A549 (cell line): ENCODE data around the gene MPHOSPH9.

ENCODE experiments used
- PHF8 ChIP-seq: fragments of 200-600 bp; sonication (generic); IDR thresholded peaks from 2 replicates; pipeline ENCODE4 v1.6.1; 2016; ENCODE audit warnings: low read depth, mild to moderate bottlenecking, antibody characterized with exemption, moderate library complexity, borderline replicate concordance
- POLR2A ChIP-seq: IDR thresholded peaks from 2 replicates; pipeline ENCODE4 v1.6.1; 2012; ENCODE audit warnings: mild to moderate bottlenecking, low read length
- POLR2AphosphoS2 ChIP-seq: conservative IDR thresholded peaks from 2 replicates; pipeline ENCODE4 v1.6.1; 2012; ENCODE audit warnings: low read length, improper control_type of control experiment, inconsistent platforms
- TFCP2L1 ChIP-seq: fragments of 250-450 bp; sonication (Bioruptor Pico); IDR thresholded peaks from 2 replicates; pipeline ENCODE4 v1.5.0; 2021; ENCODE audit warnings: mild to moderate bottlenecking
- TF ChIP-seq, protein P1 (sequence below): fragments of >200 bp; sonication (Bioruptor Twin); formaldehyde crosslinking; IDR thresholded peaks from 3 replicates; pipeline ENCODE4 v1.5.1; 2016
- TF ChIP-seq, protein P2 (sequence below): fragments of 150-350 bp; IDR thresholded peaks from 2 replicates; pipeline ENCODE4 v1.6.1; 2014; ENCODE audit warnings: low read depth, mild to moderate bottlenecking, low read length
- TF ChIP-seq, protein P3 (sequence below): fragments of 450-650 bp; IDR thresholded peaks from 2 replicates; pipeline ENCODE4 v1.6.1; 2014; ENCODE audit warnings: antibody characterized with exemption
- TF ChIP-seq, protein P4 (sequence below): fragments of 200-600 bp; sonication (generic); IDR thresholded peaks from 2 replicates; pipeline ENCODE4 v1.6.1; 2016; ENCODE audit warnings: antibody characterized with exemption, mild to moderate bottlenecking, moderate library complexity

DNA sequence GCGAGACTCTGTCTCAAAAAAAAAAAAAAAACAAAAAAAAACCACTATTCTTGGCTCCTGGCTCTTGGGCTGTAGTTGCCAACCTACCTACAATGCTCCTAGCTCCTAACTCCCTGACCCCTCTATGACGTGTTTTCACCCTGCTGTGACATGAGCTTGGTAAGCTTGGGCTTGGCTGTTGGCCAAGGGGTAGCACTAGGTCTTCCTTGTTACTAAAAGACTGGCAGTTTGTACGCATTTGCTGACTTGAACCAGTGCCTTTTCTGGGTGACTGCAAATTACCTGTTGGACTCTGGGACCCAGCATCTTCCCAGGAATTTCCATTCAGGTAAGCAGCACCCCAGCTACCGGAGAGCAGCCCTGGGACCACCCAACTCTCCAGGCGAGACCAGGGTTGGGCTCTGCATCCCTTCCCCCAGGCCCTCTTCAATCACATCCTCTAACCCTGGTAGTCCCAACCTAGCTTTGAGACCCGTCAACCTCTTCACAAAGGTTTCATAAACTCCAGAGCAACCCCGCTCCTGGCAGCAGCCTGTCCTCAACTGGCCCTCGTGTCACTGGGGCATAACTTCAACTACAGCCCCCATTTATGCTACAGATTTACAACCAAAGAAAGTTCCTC, 30.4 kb upstream of the MPHOSPH9 start:
- TF ChIP-seq, protein P1, sequence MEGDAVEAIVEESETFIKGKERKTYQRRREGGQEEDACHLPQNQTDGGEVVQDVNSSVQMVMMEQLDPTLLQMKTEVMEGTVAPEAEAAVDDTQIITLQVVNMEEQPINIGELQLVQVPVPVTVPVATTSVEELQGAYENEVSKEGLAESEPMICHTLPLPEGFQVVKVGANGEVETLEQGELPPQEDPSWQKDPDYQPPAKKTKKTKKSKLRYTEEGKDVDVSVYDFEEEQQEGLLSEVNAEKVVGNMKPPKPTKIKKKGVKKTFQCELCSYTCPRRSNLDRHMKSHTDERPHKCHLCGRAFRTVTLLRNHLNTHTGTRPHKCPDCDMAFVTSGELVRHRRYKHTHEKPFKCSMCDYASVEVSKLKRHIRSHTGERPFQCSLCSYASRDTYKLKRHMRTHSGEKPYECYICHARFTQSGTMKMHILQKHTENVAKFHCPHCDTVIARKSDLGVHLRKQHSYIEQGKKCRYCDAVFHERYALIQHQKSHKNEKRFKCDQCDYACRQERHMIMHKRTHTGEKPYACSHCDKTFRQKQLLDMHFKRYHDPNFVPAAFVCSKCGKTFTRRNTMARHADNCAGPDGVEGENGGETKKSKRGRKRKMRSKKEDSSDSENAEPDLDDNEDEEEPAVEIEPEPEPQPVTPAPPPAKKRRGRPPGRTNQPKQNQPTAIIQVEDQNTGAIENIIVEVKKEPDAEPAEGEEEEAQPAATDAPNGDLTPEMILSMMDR = no peak
- TF ChIP-seq, protein P2, sequence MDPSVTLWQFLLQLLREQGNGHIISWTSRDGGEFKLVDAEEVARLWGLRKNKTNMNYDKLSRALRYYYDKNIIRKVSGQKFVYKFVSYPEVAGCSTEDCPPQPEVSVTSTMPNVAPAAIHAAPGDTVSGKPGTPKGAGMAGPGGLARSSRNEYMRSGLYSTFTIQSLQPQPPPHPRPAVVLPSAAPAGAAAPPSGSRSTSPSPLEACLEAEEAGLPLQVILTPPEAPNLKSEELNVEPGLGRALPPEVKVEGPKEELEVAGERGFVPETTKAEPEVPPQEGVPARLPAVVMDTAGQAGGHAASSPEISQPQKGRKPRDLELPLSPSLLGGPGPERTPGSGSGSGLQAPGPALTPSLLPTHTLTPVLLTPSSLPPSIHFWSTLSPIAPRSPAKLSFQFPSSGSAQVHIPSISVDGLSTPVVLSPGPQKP = no peak
- TF ChIP-seq, protein P3, sequence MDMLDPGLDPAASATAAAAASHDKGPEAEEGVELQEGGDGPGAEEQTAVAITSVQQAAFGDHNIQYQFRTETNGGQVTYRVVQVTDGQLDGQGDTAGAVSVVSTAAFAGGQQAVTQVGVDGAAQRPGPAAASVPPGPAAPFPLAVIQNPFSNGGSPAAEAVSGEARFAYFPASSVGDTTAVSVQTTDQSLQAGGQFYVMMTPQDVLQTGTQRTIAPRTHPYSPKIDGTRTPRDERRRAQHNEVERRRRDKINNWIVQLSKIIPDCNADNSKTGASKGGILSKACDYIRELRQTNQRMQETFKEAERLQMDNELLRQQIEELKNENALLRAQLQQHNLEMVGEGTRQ = no peak
- TF ChIP-seq POLR2AphosphoS2 = no peak
- TF ChIP-seq, protein P4, sequence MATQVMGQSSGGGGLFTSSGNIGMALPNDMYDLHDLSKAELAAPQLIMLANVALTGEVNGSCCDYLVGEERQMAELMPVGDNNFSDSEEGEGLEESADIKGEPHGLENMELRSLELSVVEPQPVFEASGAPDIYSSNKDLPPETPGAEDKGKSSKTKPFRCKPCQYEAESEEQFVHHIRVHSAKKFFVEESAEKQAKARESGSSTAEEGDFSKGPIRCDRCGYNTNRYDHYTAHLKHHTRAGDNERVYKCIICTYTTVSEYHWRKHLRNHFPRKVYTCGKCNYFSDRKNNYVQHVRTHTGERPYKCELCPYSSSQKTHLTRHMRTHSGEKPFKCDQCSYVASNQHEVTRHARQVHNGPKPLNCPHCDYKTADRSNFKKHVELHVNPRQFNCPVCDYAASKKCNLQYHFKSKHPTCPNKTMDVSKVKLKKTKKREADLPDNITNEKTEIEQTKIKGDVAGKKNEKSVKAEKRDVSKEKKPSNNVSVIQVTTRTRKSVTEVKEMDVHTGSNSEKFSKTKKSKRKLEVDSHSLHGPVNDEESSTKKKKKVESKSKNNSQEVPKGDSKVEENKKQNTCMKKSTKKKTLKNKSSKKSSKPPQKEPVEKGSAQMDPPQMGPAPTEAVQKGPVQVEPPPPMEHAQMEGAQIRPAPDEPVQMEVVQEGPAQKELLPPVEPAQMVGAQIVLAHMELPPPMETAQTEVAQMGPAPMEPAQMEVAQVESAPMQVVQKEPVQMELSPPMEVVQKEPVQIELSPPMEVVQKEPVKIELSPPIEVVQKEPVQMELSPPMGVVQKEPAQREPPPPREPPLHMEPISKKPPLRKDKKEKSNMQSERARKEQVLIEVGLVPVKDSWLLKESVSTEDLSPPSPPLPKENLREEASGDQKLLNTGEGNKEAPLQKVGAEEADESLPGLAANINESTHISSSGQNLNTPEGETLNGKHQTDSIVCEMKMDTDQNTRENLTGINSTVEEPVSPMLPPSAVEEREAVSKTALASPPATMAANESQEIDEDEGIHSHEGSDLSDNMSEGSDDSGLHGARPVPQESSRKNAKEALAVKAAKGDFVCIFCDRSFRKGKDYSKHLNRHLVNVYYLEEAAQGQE = no peak
- no peak for TF ChIP-seq PHF8
- no peak for TF ChIP-seq TFCP2L1 (CRISPR knock-in tag)
- TF ChIP-seq POLR2A = no peak
